ENCODE results near the gene FANK1.

The FANK1 gene

GRCh38 chr10:125936331-125936730, 40.0 kb downstream of the FANK1 start:
- TF ChIP-seq GATA3 (IDR thresholded peaks at IDR 0.05; ENCODE audit: low read depth, low read length) (no peak), GATA2 (IDR thresholded peaks at IDR 0.05; ENCODE audit: low read depth, low read length) (no peak)

GRCh38 chr10:125940515-125940914, 44.2 kb downstream of the FANK1 start:
- TF ChIP-seq GATA2 (IDR thresholded peaks at IDR 0.05; ENCODE audit: low read depth, low read length) = no peak

DNA sequence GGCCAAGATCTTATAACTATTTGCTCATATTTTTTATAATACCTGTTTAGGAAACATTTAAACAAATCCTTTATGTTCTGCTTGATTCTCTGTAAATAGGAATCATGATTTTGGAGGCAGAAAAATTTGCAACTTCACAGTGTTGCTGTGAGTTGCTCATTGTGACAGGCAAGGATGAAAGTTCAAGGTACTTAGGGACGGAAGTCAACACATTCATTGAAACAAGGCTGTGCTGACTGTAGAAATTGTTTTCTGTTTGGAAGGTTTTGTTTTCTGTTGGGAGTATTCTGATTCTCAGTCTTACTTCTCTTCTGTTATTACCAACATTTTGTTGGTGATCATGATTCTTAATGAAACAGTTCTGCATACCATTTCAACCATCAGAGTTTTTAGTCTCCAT, 54.9 kb downstream of the FANK1 start:
- no peak for TF ChIP-seq GATA3 (IDR thresholded peaks at IDR 0.05; ENCODE audit: low read depth, low read length)
- TF ChIP-seq GATA2 (IDR thresholded peaks at IDR 0.05; ENCODE audit: low read depth, low read length) = no peak

GRCh38 chr10:125953778-125954385, 57.5 kb downstream of the FANK1 start:
- TF ChIP-seq GATA2 (IDR thresholded peaks at IDR 0.05; ENCODE audit: low read depth, low read length) = no peak
- TF ChIP-seq GATA3 (IDR thresholded peaks at IDR 0.05; ENCODE audit: low read depth, low read length) = no peak

DNA sequence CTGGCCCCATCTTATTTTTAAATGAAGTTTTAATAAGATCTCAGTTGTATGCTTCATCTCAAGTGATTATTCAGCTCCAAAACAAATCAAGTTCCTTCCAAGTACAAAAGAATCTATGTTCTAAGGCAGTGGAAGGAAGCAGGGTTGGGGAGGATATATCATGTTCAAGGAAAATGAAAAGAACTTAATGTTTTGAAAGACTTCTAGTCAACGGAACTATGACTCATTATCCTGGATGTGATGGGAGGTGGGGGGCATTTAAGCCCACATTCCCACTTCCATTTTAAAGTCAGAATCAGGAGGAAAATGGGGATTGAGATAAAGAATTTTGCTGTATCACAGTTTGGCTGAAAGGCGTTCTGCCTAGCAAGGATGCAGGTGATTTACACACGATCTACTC, 59.4 kb downstream of the FANK1 start:
- TF ChIP-seq GATA3 (IDR thresholded peaks at IDR 0.05; ENCODE audit: low read depth, low read length) (no peak), GATA2 (IDR thresholded peaks at IDR 0.05; ENCODE audit: low read depth, low read length) (no peak)

DNA sequence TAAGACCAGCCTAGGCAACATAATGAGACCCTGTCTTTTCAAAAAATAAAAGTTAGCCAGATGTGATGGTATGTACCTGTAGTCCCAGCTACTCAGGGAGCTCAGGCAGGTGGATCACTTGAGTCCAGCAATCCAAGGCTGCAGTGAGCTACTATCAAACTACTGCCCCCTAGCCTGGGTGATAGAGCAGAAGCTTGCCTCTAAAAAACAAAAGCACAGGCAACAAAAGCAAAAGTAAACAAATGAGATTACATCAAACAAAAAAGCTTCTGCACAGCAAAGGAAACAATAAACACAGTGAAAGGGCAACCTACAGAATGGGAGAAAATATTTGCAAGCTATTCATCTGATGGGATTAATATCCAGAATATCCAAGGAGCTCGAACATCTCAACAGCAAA, 65.4 kb downstream of the FANK1 start:
- TF ChIP-seq GATA2 (IDR thresholded peaks at IDR 0.05; ENCODE audit: low read depth, low read length) = no peak
- no peak for TF ChIP-seq GATA3 (IDR thresholded peaks at IDR 0.05; ENCODE audit: low read depth, low read length)

DNA sequence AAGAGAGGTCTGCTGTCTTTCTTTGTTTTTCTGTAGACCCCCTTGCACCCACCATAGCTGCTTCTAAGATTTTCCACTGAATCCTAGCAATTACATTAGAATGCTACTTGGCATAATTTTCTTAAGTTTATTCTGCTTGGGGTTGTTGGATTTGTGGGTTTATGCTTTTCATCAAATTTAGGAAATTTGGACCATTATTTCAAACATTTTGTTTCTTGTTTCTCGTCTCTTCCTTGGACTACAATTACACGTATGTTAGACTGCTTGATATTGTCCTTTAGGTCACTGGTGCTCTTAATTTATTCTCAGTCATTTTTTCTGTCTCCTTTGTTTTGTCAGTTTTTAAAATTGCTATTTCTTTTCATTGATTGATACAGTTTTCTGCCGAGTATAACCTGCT, 65.8 kb downstream of the FANK1 start:
- no peak for TF ChIP-seq GATA2 (IDR thresholded peaks at IDR 0.05; ENCODE audit: low read depth, low read length)
- TF ChIP-seq GATA3 (IDR thresholded peaks at IDR 0.05; ENCODE audit: low read depth, low read length) = no peak

DNA sequence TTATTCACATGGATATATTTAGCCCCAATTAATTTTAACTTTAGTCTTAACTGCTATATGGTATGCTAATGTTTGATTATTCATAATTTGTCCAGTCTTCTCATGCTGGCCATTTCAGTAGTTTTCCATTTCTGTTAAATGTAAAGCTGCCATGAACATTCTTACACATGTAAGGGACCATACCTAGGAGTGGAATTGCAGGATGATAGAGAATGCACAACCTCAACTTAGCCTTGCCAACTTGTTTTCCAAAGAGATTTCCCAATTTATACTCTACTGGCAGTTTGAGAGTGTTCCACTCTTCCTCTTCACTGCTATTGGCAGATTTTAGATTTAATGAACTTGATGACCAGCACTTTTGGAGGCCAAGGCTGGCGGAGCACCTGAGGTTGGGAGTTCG, 68.2 kb downstream of the FANK1 start:
- TF ChIP-seq GATA3 (IDR thresholded peaks at IDR 0.05; ENCODE audit: low read depth, low read length) (no peak), GATA2 (IDR thresholded peaks at IDR 0.05; ENCODE audit: low read depth, low read length) (no peak)

DNA sequence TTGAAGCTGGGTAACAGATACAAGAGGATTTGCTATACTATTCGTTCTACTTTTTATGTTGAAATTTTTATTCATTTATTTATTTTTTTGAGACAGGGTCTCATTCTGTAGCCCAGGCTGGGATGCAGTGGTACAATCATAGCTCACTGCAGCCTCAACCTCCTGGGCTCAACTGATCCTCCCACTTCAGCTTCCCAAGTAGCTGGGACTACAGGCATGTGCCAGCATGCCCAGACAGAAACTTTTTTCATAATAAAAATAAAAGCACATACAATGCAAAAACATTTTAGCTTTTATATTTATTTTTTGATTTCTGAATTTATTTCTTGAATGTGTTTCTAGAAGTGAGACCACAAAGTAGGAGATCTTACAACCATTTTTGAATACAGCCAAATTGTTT, 71.2 kb downstream of the FANK1 start:
- no peak for TF ChIP-seq GATA2 (IDR thresholded peaks at IDR 0.05; ENCODE audit: low read depth, low read length)
- TF ChIP-seq GATA3 (IDR thresholded peaks at IDR 0.05; ENCODE audit: low read depth, low read length) = no peak

DNA sequence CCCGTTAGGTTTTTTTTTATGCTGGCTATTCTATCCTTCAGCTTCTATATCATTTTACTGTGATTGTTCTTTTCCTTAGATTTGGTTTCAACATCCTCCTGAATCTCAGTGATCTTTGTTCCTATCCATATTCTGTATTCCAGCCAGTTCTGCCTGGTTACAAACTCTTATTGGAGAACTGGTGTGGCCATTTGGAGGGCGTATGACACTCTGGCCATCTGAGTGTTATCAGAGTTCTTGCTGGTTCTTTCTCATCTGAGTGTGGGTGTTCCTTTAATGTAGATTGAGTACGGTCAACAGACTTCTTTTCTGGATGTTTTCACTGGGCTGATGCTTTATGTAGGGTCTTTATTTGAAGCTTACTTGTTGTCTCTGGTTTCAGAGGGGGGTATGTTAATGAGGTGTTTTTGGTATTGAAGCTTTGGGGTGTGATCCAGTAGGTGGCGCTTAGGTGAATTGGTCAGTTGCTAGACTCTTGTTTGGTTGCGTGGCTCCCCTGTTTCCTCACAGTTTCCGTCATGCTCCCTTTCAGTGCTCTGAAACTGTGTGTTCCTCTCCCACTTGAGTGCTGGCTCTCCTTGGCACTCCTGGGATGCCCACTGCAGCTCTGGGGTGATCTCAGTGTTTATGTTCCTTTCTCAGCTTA, 80.7 kb downstream of the FANK1 start:
- TF ChIP-seq GATA3 (IDR thresholded peaks at IDR 0.05; ENCODE audit: low read depth, low read length) (no peak), GATA2 (IDR thresholded peaks at IDR 0.05; ENCODE audit: low read depth, low read length) (no peak)

GRCh38 chr10:125979976-125980375, 83.6 kb downstream of the FANK1 start:
- TF ChIP-seq GATA2 (IDR thresholded peaks at IDR 0.05; ENCODE audit: low read depth, low read length) = no peak
- TF ChIP-seq GATA3 (IDR thresholded peaks at IDR 0.05; ENCODE audit: low read depth, low read length) = no peak

- TF ChIP-seq GATA2 (IDR thresholded peaks at IDR 0.05; ENCODE audit: low read depth, low read length) (no peak), GATA3 (IDR thresholded peaks at IDR 0.05; ENCODE audit: low read depth, low read length) (no peak)
These were observed 84.2 kb downstream of the FANK1 start for GRCh38 chr10:125980521-125981035.

GRCh38 chr10:125982260-125982948, 86.0 kb downstream of the FANK1 start:
- TF ChIP-seq GATA3 (IDR thresholded peaks at IDR 0.05; ENCODE audit: low read depth, low read length) (no peak), GATA2 (IDR thresholded peaks at IDR 0.05; ENCODE audit: low read depth, low read length) (no peak)

DNA sequence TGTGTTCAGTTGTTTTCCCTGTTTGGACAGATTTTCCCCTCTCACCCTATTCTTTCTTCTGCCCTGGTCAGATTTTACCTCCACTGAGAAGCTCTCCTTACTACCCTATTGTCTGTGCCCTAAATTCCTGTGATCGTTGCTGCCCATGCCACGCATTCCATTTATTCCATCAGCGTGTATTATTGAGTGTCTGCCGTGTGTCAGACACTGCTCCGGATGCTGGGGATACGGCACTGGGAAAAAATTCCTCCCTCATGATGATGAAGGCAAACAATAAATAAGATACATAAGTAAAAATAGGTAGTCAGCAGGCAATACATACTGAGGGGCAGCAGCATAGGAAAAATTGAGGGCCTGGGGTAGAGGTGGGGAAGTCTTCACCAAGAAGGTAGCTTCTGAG, 86.8 kb downstream of the FANK1 start:
- TF ChIP-seq GATA2 (IDR thresholded peaks at IDR 0.05; ENCODE audit: low read depth, low read length) (no peak), GATA3 (IDR thresholded peaks at IDR 0.05; ENCODE audit: low read depth, low read length) (no peak)

DNA sequence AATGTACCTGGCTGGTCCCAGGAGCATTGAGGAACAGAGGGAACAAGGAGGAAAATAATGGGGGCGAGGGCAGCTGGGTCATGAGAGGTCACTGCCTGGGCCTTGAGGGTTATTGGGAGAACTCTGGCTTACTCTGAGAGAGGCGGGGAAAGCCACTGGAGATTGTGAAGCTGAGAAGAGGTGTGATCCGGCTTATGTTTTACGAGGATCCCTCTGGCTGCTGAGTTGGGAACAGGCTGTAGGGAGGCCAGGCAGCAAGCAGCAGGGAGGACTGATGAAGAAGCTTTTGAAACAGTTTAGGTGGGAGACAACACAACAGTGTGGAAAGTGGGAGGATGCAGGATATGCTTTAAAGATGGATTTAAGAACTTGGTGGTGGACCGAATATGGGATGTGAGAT, 87.3 kb downstream of the FANK1 start:
- no peak for TF ChIP-seq GATA2 (IDR thresholded peaks at IDR 0.05; ENCODE audit: low read depth, low read length)
- TF ChIP-seq GATA3 (IDR thresholded peaks at IDR 0.05; ENCODE audit: low read depth, low read length) = no peak

Measured in SH-SY5Y (cell line).